CD4-positive, alpha-beta T cell treated with Interleukin-4 for 1 hour (primary cell): ENCODE results near the gene NFXL1.
"Not testable (repeated sequence)": the region's sequence is repeated elsewhere in the genome, so short reads cannot be mapped to it uniquely, and the experiment has no call there.

Experiments
- DNase-seq, 2 donors: peaks; one replicate each; pipeline ENCODE4 v3.0.0-alpha.2; 2020 to 2022

The NFXL1 gene

GRCh38 chr4:47914220-47914925 is at the start of gene NFXL1:
NFXL1 (minus strand) TSS chr4:47914583; CDS start chr4:47914203, 380 bp downstream.
- DNase-seq = peak; percentile 96

- no peak for DNase-seq
These were observed 40.3 kb upstream of the NFXL1 start for GRCh38 chr4:47954677-47955076.

- DNase-seq = no peak
These were observed 39.9 kb upstream of the NFXL1 start for GRCh38 chr4:47954245-47954644.

GRCh38 chr4:47945930-47946726 is 31.7 kb upstream of the NFXL1 start:
- no peak for DNase-seq

GRCh38 chr4:47942081-47942819 is 27.9 kb upstream of the NFXL1 start:
- DNase-seq = no peak

- no peak for DNase-seq
These were observed 25.1 kb upstream of the NFXL1 start for GRCh38 chr4:47939456-47939855.

GRCh38 chr4:47936336-47936735 is 22.0 kb upstream of the NFXL1 start:
- DNase-seq = no peak

- peak in 1 of 2 donors; percentile 61 for DNase-seq
These were observed 19.5 kb upstream of the NFXL1 start for GRCh38 chr4:47933840-47934239.

GRCh38 chr4:47930971-47931804 is 16.8 kb upstream of the NFXL1 start:
- no peak for DNase-seq

GRCh38 chr4:47929682-47930201 is 15.4 kb upstream of the NFXL1 start:
- DNase-seq = no peak

- peak; percentile 59 to 62 for DNase-seq
These were observed 12.4 kb upstream of the NFXL1 start for GRCh38 chr4:47926667-47927258.

- peak in 1 of 2 donors; percentile 66 for DNase-seq
These were observed 8.9 kb upstream of the NFXL1 start for GRCh38 chr4:47923261-47923608.

GRCh38 chr4:47922436-47923260 is 8.3 kb upstream of the NFXL1 start:
- not testable (repeated sequence) for DNase-seq

GRCh38 chr4:47917163-47917562 is 2.8 kb upstream of the NFXL1 start:
- DNase-seq = not testable (repeated sequence)

- DNase-seq = no peak
These were observed 995 bp upstream of the NFXL1 start for GRCh38 chr4:47915378-47915777.

GRCh38 chr4:47914926-47915237 is 499 bp upstream of the NFXL1 start:
- DNase-seq = no peak

- peak; percentile 15 to 32 for DNase-seq
These were observed 543 bp downstream of the NFXL1 start for GRCh38 chr4:47913861-47914219.

- DNase-seq = no peak
These were observed 1.1 kb downstream of the NFXL1 start for GRCh38 chr4:47913330-47913729.

GRCh38 chr4:47907089-47907646 is 7.2 kb downstream of the NFXL1 start:
- no peak for DNase-seq

- no peak for DNase-seq
These were observed 14.7 kb downstream of the NFXL1 start for GRCh38 chr4:47899639-47900038.

- DNase-seq = no peak
These were observed 22.5 kb downstream of the NFXL1 start for GRCh38 chr4:47891928-47892327.
